ENCODE data around the gene MDFI. TPM values are rescaled to one million over a fixed set of nuclear protein-coding genes. Genes with fewer than 3 reads are reported as not detected.

MDFI gene
- total RNA-seq, 1 donor from 2014 or later, result 75.9 TPM

- TF ChIP-seq CTCF (IDR thresholded peaks at IDR 0.05), result no peak
- Mint-ChIP-seq H3K4me3 (ENCODE audit: unreplicated experiment) (no peak overlapping the region), H3K27ac (ENCODE audit: unreplicated experiment) (no peak overlapping the region), H3K4me1 (ENCODE audit: unreplicated experiment) (no peaks in the 10 kb centered on the region), H3K36me3 (ENCODE audit: unreplicated experiment) (peaks cover 23% of the 10 kb centered on the region), H3K27me3 (ENCODE audit: unreplicated experiment) (no peaks in the 10 kb centered on the region), H3K9me3 (ENCODE audit: unreplicated experiment) (no peaks in the 10 kb centered on the region)
- no peak for DNase-seq (ENCODE audit: extremely low spot score, unreplicated experiment)
Observed at GRCh38 chr6:41595166-41595565, 43.1 kb upstream of the MDFI start.

DNA sequence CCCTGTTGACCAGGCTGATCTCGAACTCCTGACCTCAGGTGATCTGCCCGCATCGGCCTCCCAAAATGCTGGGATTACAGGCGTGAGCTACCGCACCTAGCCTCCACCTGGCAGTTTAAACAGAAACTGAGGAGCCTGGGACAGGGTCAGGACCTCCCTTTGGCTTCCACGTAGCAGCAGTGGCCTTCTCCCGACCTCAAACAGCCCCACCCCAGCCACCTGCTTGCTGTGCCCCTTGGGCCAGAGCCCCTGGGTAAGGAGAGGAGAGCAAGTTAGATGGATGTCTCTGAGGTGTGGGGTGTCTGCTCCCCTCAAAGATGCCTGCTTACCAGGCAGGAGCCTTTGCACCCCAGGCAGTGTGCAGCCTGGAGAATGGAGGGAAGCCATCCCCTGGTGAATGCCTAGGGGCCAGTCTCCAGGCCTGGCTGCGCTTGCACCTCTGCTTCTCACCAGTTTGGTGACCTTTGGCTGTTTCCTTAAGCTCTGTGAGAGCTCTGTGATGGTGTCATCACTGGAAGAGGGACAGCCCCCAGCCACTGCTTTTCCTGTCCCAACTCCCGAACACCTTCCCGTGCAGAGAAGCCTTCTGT is 42.1 kb upstream of the MDFI start:
- no peaks in the 10 kb centered on the region for H3K27me3 Mint-ChIP-seq (ENCODE audit: unreplicated experiment)
- peaks cover 18% of the 10 kb centered on the region for H3K36me3 Mint-ChIP-seq (ENCODE audit: unreplicated experiment)
- no peak overlapping the region for H3K4me3 Mint-ChIP-seq (ENCODE audit: unreplicated experiment)
- no peak overlapping the region for H3K27ac Mint-ChIP-seq (ENCODE audit: unreplicated experiment)
- no peak for DNase-seq (ENCODE audit: extremely low spot score, unreplicated experiment)
- no peaks in the 10 kb centered on the region for H3K9me3 Mint-ChIP-seq (ENCODE audit: unreplicated experiment)
- no peak for TF ChIP-seq CTCF (IDR thresholded peaks at IDR 0.05)
- no peaks in the 10 kb centered on the region for H3K4me1 Mint-ChIP-seq (ENCODE audit: unreplicated experiment)

DNA sequence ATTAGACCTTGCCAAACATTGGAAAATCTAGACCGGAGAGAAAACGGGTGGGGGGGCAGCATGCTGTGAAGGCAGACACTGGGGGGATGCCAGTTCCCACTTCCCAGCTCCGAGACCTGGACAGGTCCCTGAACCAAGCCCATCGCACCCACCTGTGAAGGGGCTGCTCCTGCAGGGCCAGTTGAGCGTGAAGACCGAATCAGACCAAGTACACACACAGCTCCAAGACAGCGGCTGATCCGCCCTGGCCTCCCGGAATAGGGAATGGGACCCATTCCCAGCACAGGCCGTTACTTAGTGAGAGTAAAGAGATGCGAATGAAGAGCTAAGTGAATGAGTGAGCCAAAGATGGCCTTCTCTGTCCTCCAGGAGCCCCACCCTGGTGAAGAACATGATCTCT is 41.5 kb upstream of the MDFI start:
- H3K27me3 Mint-ChIP-seq (ENCODE audit: unreplicated experiment), result no peaks in the 10 kb centered on the region
- H3K4me1 Mint-ChIP-seq (ENCODE audit: unreplicated experiment), result no peaks in the 10 kb centered on the region
- no peak for DNase-seq (ENCODE audit: extremely low spot score, unreplicated experiment)
- H3K4me3 Mint-ChIP-seq (ENCODE audit: unreplicated experiment), result no peak overlapping the region
- H3K36me3 Mint-ChIP-seq (ENCODE audit: unreplicated experiment), result peaks cover 16% of the 10 kb centered on the region
- no peak overlapping the region for H3K27ac Mint-ChIP-seq (ENCODE audit: unreplicated experiment)
- no peaks in the 10 kb centered on the region for H3K9me3 Mint-ChIP-seq (ENCODE audit: unreplicated experiment)
- no peak for TF ChIP-seq CTCF (IDR thresholded peaks at IDR 0.05)

GRCh38 chr6:41597246-41598000 is 40.8 kb upstream of the MDFI start:
- no peak for DNase-seq (ENCODE audit: extremely low spot score, unreplicated experiment)
- Mint-ChIP-seq H3K4me3 (ENCODE audit: unreplicated experiment) (no peak overlapping the region), H3K36me3 (ENCODE audit: unreplicated experiment) (peaks cover 16% of the 10 kb centered on the region), H3K27me3 (ENCODE audit: unreplicated experiment) (no peaks in the 10 kb centered on the region), H3K27ac (ENCODE audit: unreplicated experiment) (no peak overlapping the region), H3K4me1 (ENCODE audit: unreplicated experiment) (no peaks in the 10 kb centered on the region), H3K9me3 (ENCODE audit: unreplicated experiment) (no peaks in the 10 kb centered on the region)
- TF ChIP-seq CTCF (IDR thresholded peaks at IDR 0.05), result no peak

DNA sequence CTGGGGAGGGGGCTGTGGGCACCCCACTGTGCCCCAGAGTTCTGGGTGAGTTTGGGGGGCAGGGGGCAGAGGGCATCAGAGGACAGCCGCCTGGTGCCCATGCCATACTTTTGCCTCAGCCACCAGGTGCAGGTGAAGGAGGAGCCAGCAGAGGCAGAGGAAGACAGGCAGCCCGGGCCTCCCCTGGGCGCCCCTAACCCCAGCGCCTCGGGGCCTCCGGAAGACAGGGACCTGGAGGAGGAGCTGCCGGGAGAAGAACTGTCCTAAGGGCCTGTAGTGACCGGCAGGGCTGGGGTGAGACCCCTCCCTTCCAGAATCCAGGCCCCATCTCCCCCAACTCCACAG is 39.6 kb upstream of the MDFI start:
- Mint-ChIP-seq H3K36me3 (ENCODE audit: unreplicated experiment) (peaks cover 10% of the 10 kb centered on the region), H3K27me3 (ENCODE audit: unreplicated experiment) (no peaks in the 10 kb centered on the region), H3K4me1 (ENCODE audit: unreplicated experiment) (peaks cover 5% of the 10 kb centered on the region), H3K9me3 (ENCODE audit: unreplicated experiment) (no peaks in the 10 kb centered on the region), H3K27ac (ENCODE audit: unreplicated experiment) (no peak overlapping the region), H3K4me3 (ENCODE audit: unreplicated experiment) (no peak overlapping the region)
- no peak for DNase-seq (ENCODE audit: extremely low spot score, unreplicated experiment)
- TF ChIP-seq CTCF (IDR thresholded peaks at IDR 0.05), result no peak

Measured in osteocyte (in vitro differentiated cells).